DOHH2 (cell line): Measurements from ENCODE around the gene RIPPLY2.

ENCODE experiments used
- EZH2phosphoT487 ChIP-seq: fragments of 200-600 bp; sonication (generic); IDR thresholded peaks from 2 replicates; pipeline ENCODE4 v1.6.1; 2017; ENCODE audit warnings: borderline replicate concordance, mild to moderate bottlenecking, antibody characterized with exemption, low read length, moderate library complexity, mixed read lengths
- TF ChIP-seq, protein P1 (sequence below): fragments of 200-600 bp; sonication (generic); IDR thresholded peaks from one replicate; pipeline ENCODE4 v1.5.1; 2014; ENCODE audit warnings: antibody characterized with exemption, mild to moderate bottlenecking, low read depth, low read length; ENCODE audit not compliant: poor library complexity, severe bottlenecking

DNA sequence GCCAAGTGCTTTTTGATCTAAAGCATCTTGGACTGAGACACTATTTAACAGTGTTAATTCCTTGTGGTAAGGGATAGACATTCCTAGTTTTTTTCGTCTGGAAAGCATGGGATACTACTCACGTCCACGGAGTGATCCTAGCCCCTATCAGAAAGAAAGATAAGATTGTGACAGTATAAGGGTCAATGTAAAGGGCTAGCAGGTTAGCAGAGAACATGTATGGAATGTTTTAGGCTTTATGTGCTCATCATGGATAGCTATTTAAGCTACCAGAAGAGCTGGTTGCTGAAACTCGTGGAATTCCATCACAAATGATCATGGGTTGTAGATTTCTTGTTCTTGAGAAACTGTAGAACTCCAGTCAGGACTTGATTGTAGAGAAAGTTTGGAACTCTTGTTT is 38.4 kb downstream of the RIPPLY2 start:
- TF ChIP-seq, protein P1, sequence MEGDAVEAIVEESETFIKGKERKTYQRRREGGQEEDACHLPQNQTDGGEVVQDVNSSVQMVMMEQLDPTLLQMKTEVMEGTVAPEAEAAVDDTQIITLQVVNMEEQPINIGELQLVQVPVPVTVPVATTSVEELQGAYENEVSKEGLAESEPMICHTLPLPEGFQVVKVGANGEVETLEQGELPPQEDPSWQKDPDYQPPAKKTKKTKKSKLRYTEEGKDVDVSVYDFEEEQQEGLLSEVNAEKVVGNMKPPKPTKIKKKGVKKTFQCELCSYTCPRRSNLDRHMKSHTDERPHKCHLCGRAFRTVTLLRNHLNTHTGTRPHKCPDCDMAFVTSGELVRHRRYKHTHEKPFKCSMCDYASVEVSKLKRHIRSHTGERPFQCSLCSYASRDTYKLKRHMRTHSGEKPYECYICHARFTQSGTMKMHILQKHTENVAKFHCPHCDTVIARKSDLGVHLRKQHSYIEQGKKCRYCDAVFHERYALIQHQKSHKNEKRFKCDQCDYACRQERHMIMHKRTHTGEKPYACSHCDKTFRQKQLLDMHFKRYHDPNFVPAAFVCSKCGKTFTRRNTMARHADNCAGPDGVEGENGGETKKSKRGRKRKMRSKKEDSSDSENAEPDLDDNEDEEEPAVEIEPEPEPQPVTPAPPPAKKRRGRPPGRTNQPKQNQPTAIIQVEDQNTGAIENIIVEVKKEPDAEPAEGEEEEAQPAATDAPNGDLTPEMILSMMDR: no peak
- TF ChIP-seq EZH2phosphoT487: no peak
